GM12878 (cell line): ENCODE results near the gene SUPT7L. TPM values are rescaled to one million over a fixed set of nuclear protein-coding genes. Genes with fewer than 3 reads are reported as not detected.

ENCODE experiments used
- ATAC-seq: fragments of 200-7000 bp; cut with Tn5 transposase; 3 replicates; pipeline ENCODE4 v1.9.1; 2020; ENCODE audit warnings: mild to moderate bottlenecking, moderate library complexity
- BruUV-seq: library from RNA; stranded (reverse); fragments of 400-500 nt; replicated peaks from 2 replicates; lab custom pipeline; 2021; lab: Mats Ljungman, UMichigan
- CTCF ChIA-PET: fragments of 300-600 bp; sonication (Branson Sonifier 250); formaldehyde crosslinking; extraction: SDS; loops from one replicate; lab custom pipeline; 2021; ENCODE audit warnings: inconsistent platforms; lab: Yijun Ruan, JAX
- POLR2A ChIA-PET: fragments of 350-600 bp; formaldehyde crosslinking; extraction: SDS; loops from one replicate; lab custom pipeline; 2021; ENCODE audit warnings: inconsistent platforms; lab: Charles Lee
- RAD21 ChIA-PET: fragments of 300-600 bp; sonication (Branson Sonifier 250); formaldehyde crosslinking; loops from one replicate; lab custom pipeline; 2023; ENCODE audit warnings: antibody characterized with exemption; ENCODE audit not compliant: unreplicated experiment; lab: Charles Lee
- SMC1A ChIA-PET: fragments of 300-600 bp; sonication (Branson Sonifier 250); formaldehyde crosslinking; loops from one replicate; lab custom pipeline; 2023; ENCODE audit not compliant: unreplicated experiment, uncharacterized antibody; lab: Charles Lee
- DNase-seq: peaks from one replicate; pipeline ENCODE4 v3.0.0-alpha.2; 2011; ENCODE audit warnings: low read depth, low spot score
- FAIRE-seq: peaks from 3 replicates; lab custom pipeline; 2011; peaks lifted over from hg19 to GRCh38; lab: Jason Lieb, UNC
- H2AFZ ChIP-seq: 2 replicates; pipeline ENCODE4 v1.6.0; 2011; ENCODE audit warnings: low read depth, low read length, control low read depth; ENCODE audit not compliant: control insufficient read depth
- H3K27ac ChIP-seq: 2 replicates; pipeline ENCODE4 v1.5.1; 2011; ENCODE audit warnings: control low read depth; ENCODE audit not compliant: control insufficient read depth, insufficient read depth
- H3K27me3 ChIP-seq, 2 experiments: replicated peaks in 1 of 2; 2 replicates each; pipeline versions ENCODE4 v1.6.0 to v1.6.1; 2011; ENCODE audit warnings: low read length in 1 of 2; ENCODE audit not compliant: control insufficient read depth in 2 of 2, insufficient read depth in 2 of 2
- H3K36me3 ChIP-seq, 2 experiments: 2 replicates each; pipeline ENCODE4 v1.5.1; 2011; ENCODE audit warnings: low read length in 1 of 2; ENCODE audit not compliant: control insufficient read depth in 2 of 2, insufficient read depth in 2 of 2
- H3K4me1 ChIP-seq: 2 replicates; pipeline ENCODE4 v1.6.1; 2011; ENCODE audit warnings: mild to moderate bottlenecking, low read length, moderate library complexity, mixed read lengths; ENCODE audit not compliant: control insufficient read depth, insufficient read depth
- H3K4me2 ChIP-seq: 2 replicates; pipeline ENCODE4 v1.6.0; 2011; ENCODE audit warnings: control low read depth; ENCODE audit not compliant: control insufficient read depth, insufficient read depth
- H3K4me3 ChIP-seq: fragments of 200-600 bp; sonication (generic); 2 replicates; pipeline ENCODE4 v1.5.1; 2016
- H3K79me2 ChIP-seq: 2 replicates; pipeline ENCODE4 v1.6.0; 2011; ENCODE audit warnings: low read length; ENCODE audit not compliant: control insufficient read depth, insufficient read depth
- H3K9ac ChIP-seq: 2 replicates; pipeline ENCODE4 v1.8.0; 2011; ENCODE audit warnings: low read length, control low read depth, mixed read lengths; ENCODE audit not compliant: control insufficient read depth, insufficient read depth
- H3K9me3 ChIP-seq: replicated peaks from 3 replicates; pipeline ENCODE4 v1.5.1; 2011; ENCODE audit warnings: mild to moderate bottlenecking, low read length; ENCODE audit not compliant: control insufficient read depth, insufficient read depth
- H4K20me1 ChIP-seq: 2 replicates; pipeline ENCODE4 v1.6.0; 2011; ENCODE audit not compliant: control insufficient read depth, insufficient read depth
- ATF3 ChIP-seq: IDR thresholded peaks from 2 replicates; pipeline ENCODE4 v1.6.1; 2011; ENCODE audit warnings: low read depth, mild to moderate bottlenecking, low read length, moderate library complexity, borderline replicate concordance; ENCODE audit errors: extremely low read depth
- EZH2 ChIP-seq: IDR thresholded peaks from 2 replicates; pipeline ENCODE4 v1.6.1; 2012; ENCODE audit warnings: low read depth, mild to moderate bottlenecking, control low read depth, inconsistent platforms, low read length, borderline replicate concordance; ENCODE audit not compliant: control insufficient read depth
- FOXK2 ChIP-seq: fragments of 450-650 bp; IDR thresholded peaks from 2 replicates; pipeline ENCODE4 v1.6.1; 2017; ENCODE audit warnings: mild to moderate bottlenecking, moderate library complexity
- IRF5 ChIP-seq: fragments of 450-650 bp; IDR thresholded peaks from 2 replicates; pipeline ENCODE4 v1.6.1; 2017; ENCODE audit warnings: borderline replicate concordance
- MYC ChIP-seq: IDR thresholded peaks from 2 replicates; pipeline ENCODE4 v1.6.1; 2011; ENCODE audit warnings: mild to moderate bottlenecking, low read length, moderate library complexity, inconsistent platforms; ENCODE audit not compliant: insufficient read depth, insufficient replicate concordance, insufficient read length, severe bottlenecking
- POU2F2 ChIP-seq: IDR thresholded peaks from 3 replicates; pipeline ENCODE4 v1.6.1; 2011; ENCODE audit warnings: low read depth, mild to moderate bottlenecking, low read length, borderline replicate concordance
- SMC3 ChIP-seq: IDR thresholded peaks from 2 replicates; pipeline ENCODE4 v1.6.1; 2011; ENCODE audit warnings: low read length, improper control_type of control experiment, borderline replicate concordance
- SUPT20H ChIP-seq: IDR thresholded peaks from 2 replicates; pipeline ENCODE4 v1.6.1; 2011; ENCODE audit warnings: low read depth, mild to moderate bottlenecking, low read length, moderate library complexity, borderline replicate concordance; ENCODE audit not compliant: control insufficient read depth
- WRNIP1 ChIP-seq: IDR thresholded peaks from 2 replicates; pipeline ENCODE4 v1.6.1; 2011; ENCODE audit warnings: low read depth, low read length, improper control_type of control experiment, borderline replicate concordance
- YY1 ChIP-seq: IDR thresholded peaks from 2 replicates; pipeline ENCODE4 v1.6.1; 2011; ENCODE audit warnings: low read depth, mild to moderate bottlenecking, low read length
- ZNF217 ChIP-seq: fragments of 450-650 bp; IDR thresholded peaks from 2 replicates; pipeline ENCODE4 v1.6.1; 2017; ENCODE audit warnings: antibody characterized with exemption, mild to moderate bottlenecking
- WGBS: methylation state at CpG from one replicate; pipeline ENCODE4 v1.1.6; 2016; ENCODE audit warnings: low lambda C conversion rate; ENCODE audit not compliant: insufficient replicate concordance, insufficient coverage; ENCODE audit errors: missing lambda C conversion rate; 5-methylcytosine and 5-hydroxymethylcytosine counted together
- in situ Hi-C: fragments of 300-500 bp; cut with MboI; formaldehyde crosslinking; loops from 9 replicates; pipeline ENCODE4 v1.14.3; 2018; ENCODE audit warnings: mixed read lengths
- intact Hi-C: fragments of 100-400 bp; cut with micrococcal nuclease; formaldehyde crosslinking; loops from one replicate; pipeline ENCODE4 v1.14.2; 2022; ENCODE audit not compliant: unreplicated experiment
- polyA plus RNA-seq, 11 experiments: library from polyadenylated mRNA; depleted of rRNA in 4 of 11; unstranded in 6 of 11; stranded (reverse) in 5 of 11; fragments of >200 nt; fragmentation: Nextera tagmentation in 4 of 11; fragmentation: Illumina TruSeq in 1 of 11; extraction: Ambion mirVana in 4 of 11; extraction: Trizol in 1 of 11; gene quantifications; 1 replicate in 1 of 11; 2 replicates in 10 of 11; pipeline versions ENCODE4 v1.2.1 to v1.2.3, GENCODE V29; 2011 to 2016; ENCODE audit warnings: inconsistent platforms in 2 of 11, missing spikeins in 2 of 11, low read depth in 1 of 11
- total RNA-seq, 4 experiments: library from RNA; depleted of rRNA in 3 of 4; stranded (reverse); fragments of >200 nt in 3 of 4; fragmentation: Illumina TruSeq in 1 of 4; extraction: Trizol in 1 of 4; gene quantifications; 2 replicates each; pipeline versions ENCODE4 v1.2.1 to v1.2.3, GENCODE V29; 2013 to 2021
- TF ChIP-seq, protein P1 (sequence below): fragments of 450-650 bp; IDR thresholded peaks from 2 replicates; pipeline ENCODE4 v1.6.1; 2017; ENCODE audit warnings: low read depth, mild to moderate bottlenecking, moderate library complexity

Gene SUPT7L
- total and polyA plus RNA-seq, 10 of the 15 experiments (the other 5 are each of a cell fraction or from before 2014, with no cell fraction given): 10.2 to 43.7 (median 21.3) TPM

DNA sequence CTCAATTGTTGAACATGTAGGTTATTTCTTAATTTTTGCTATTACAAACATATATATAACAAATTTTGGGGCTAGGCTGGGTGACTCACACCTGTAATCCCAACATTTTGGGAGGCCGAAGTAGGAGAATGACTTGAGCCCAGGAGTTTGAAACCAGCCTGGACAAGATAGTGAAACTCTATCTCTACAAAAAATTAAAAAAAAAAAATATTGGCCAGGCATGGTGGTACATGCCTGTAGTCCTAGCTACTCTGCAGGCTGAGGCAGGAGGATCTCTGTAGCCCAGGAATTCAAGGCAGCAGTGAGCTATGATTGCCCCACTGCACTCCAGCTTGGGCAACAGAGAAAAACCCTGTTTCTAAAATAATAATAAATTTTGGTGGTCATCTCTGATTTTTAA lies 23.8 kb upstream of the SUPT7L start:
- SMC1A ChIA-PET: no interaction called here
- FAIRE-seq (no peak), ATAC-seq (no peak), DNase-seq (no peak)
- Histone ChIP-seq H3K4me2 (no peak overlapping the region), H3K9ac (no peak overlapping the region), H3K79me2 (no peaks in the 10 kb centered on the region), H3K4me3 (no peak overlapping the region), H3K27me3 (no peaks in the 10 kb centered on the region), H3K27ac (no peak overlapping the region), H3K9me3 (no peaks in the 10 kb centered on the region), H3K4me1 (no peaks in the 10 kb centered on the region), H4K20me1 (no peaks in the 10 kb centered on the region)
- WGBS: 92% methylated on average over 1 of the region's 1 CpG
- CTCF ChIA-PET: interaction anchor here (1.0 to 1.8 kb wide), 2 partner anchors 16 to 384 kb away, joined by 3 to 6 read pairs; no protein-coding TSS in a partner anchor
- RAD21 ChIA-PET: interaction anchor here (0.7 kb wide), 1 partner anchor 729 kb away, joined by 3 read pairs; no protein-coding TSS in a partner anchor
- no TSS peak for BruUV-seq
- in situ Hi-C loops: no loop called here
- TF ChIP-seq ATF3 (no peak), IRF5 (no peak), YY1 (no peak), EZH2 (no peak)
- TF ChIP-seq, all 136 proteins: peak for 0
- intact Hi-C loops: loop anchor here (10.0 kb wide), 1 partner anchor 282 kb away; the partner anchor contains the start of gene PPM1G
- Histone ChIP-seq H3K36me3 (peaks cover 3 to 18% of the 10 kb centered on the region in 2 experiments), H2AFZ (no peak overlapping the region)
- POLR2A ChIA-PET: no interaction called here

GRCh38 chr2:27685577-27685976 lies 22.2 kb upstream of the SUPT7L start:
- 99% methylated on average over 3 of the region's 3 CpGs for WGBS
- TF ChIP-seq ATF3 (no peak), SMC3 (no peak), SUPT20H (no peak), POU2F2 (no peak), WRNIP1 (no peak), ZNF217 (no peak), YY1 (no peak), MYC (no peak), FOXK2 (no peak)
- TF ChIP-seq, protein P1, sequence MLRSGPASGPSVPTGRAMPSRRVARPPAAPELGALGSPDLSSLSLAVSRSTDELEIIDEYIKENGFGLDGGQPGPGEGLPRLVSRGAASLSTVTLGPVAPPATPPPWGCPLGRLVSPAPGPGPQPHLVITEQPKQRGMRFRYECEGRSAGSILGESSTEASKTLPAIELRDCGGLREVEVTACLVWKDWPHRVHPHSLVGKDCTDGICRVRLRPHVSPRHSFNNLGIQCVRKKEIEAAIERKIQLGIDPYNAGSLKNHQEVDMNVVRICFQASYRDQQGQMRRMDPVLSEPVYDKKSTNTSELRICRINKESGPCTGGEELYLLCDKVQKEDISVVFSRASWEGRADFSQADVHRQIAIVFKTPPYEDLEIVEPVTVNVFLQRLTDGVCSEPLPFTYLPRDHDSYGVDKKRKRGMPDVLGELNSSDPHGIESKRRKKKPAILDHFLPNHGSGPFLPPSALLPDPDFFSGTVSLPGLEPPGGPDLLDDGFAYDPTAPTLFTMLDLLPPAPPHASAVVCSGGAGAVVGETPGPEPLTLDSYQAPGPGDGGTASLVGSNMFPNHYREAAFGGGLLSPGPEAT: no peak

More at GRCh38 chr2:27685577-27685976, 22.2 kb upstream of the SUPT7L start:
- H3K9ac ChIP-seq: no peak overlapping the region
- H3K27me3 ChIP-seq: no peaks in the 10 kb centered on the region
- no peak overlapping the region for H3K27ac ChIP-seq
- BruUV-seq: no TSS peak
- no peak overlapping the region for H3K4me2 ChIP-seq
- DNase-seq (no peak), FAIRE-seq (no peak), ATAC-seq (no peak)
- H3K79me2 ChIP-seq: no peaks in the 10 kb centered on the region
- in situ Hi-C loops: no loop called here
- peaks cover 3 to 18% of the 10 kb centered on the region in 2 experiments for H3K36me3 ChIP-seq
- H3K4me3 ChIP-seq: no peak overlapping the region
- H3K4me1 ChIP-seq: no peaks in the 10 kb centered on the region
- H2AFZ ChIP-seq: no peak overlapping the region
- ChIA-PET POLR2A (no interaction called here), SMC1A (interaction anchor here (1.0 kb wide), 1 partner anchor 21 kb away, joined by 4 read pairs; no protein-coding TSS in a partner anchor), CTCF (interaction anchor here (5.0 kb wide), 1 partner anchor 12 kb away, joined by 49 read pairs; no protein-coding TSS in a partner anchor), RAD21 (no interaction called here)
- H4K20me1 ChIP-seq: no peaks in the 10 kb centered on the region
- intact Hi-C loops: loop anchor here (10.0 kb wide), 1 partner anchor 281 kb away; the partner anchor contains the start of gene PPM1G
- H3K9me3 ChIP-seq: no peaks in the 10 kb centered on the region
